H9 (cell line): ENCODE data around the gene RDH13. TPM values are rescaled to one million over a fixed set of nuclear protein-coding genes. Genes with fewer than 3 reads are reported as not detected.

Source experiments
- DNase-seq: peaks from one replicate; pipeline ENCODE4 v3.0.0-alpha.2; 2017
- H2AFZ ChIP-seq: one replicate; pipeline ENCODE4 v1.6.1; 2013; ENCODE audit warnings: mild to moderate bottlenecking, low read length, control low read depth, moderate library complexity
- H2AK5ac ChIP-seq: 2 replicates; pipeline ENCODE4 v1.6.1; 2013; ENCODE audit warnings: low read length, control low read depth, mixed read lengths; ENCODE audit not compliant: insufficient read length
- H2BK120ac ChIP-seq: one replicate; pipeline ENCODE4 v1.6.1; 2013; ENCODE audit warnings: low read depth, mild to moderate bottlenecking, low read length, control low read depth, inconsistent platforms; ENCODE audit not compliant: poor library complexity, severe bottlenecking
- H2BK12ac ChIP-seq: 2 replicates; pipeline ENCODE4 v1.6.1; 2013; ENCODE audit warnings: low read length, control low read depth, mixed read lengths, low read depth; ENCODE audit not compliant: insufficient read length
- H2BK15ac ChIP-seq: 2 replicates; pipeline ENCODE4 v1.6.1; 2013; ENCODE audit warnings: low read depth, low read length, control low read depth
- H2BK20ac ChIP-seq: one replicate; pipeline ENCODE4 v1.6.1; 2013; ENCODE audit warnings: low read depth, mild to moderate bottlenecking, low read length, control low read depth, inconsistent platforms; ENCODE audit not compliant: poor library complexity, severe bottlenecking
- H2BK5ac ChIP-seq: 2 replicates; pipeline ENCODE4 v1.6.1; 2013; ENCODE audit warnings: low read length, control low read depth, mixed read lengths; ENCODE audit not compliant: insufficient read length
- H3K14ac ChIP-seq: 2 replicates; pipeline ENCODE4 v1.6.1; 2013; ENCODE audit warnings: low read length, control low read depth; ENCODE audit not compliant: insufficient read depth
- H3K18ac ChIP-seq: 2 replicates; pipeline ENCODE4 v1.6.1; 2013; ENCODE audit warnings: low read depth, mild to moderate bottlenecking, mixed read lengths, low read length, control low read depth; ENCODE audit not compliant: insufficient read length
- H3K23ac ChIP-seq: 2 replicates; pipeline ENCODE4 v1.6.1; 2013; ENCODE audit warnings: low read length, control low read depth, mixed read lengths, low read depth; ENCODE audit not compliant: insufficient read length
- H3K23me2 ChIP-seq: 2 replicates; pipeline ENCODE4 v1.6.1; 2013; ENCODE audit warnings: low read depth, mild to moderate bottlenecking, mixed read lengths, low read length, control low read depth; ENCODE audit not compliant: insufficient read length, poor library complexity, severe bottlenecking
- H3K27ac ChIP-seq: 2 replicates; pipeline ENCODE4 v1.5.1; 2013; ENCODE audit warnings: low read length, control low read depth, mixed read lengths, low read depth; ENCODE audit not compliant: insufficient read length
- H3K27me3 ChIP-seq: 2 replicates; pipeline ENCODE4 v1.6.1; 2013; ENCODE audit warnings: low read length, control low read depth, inconsistent platforms; ENCODE audit not compliant: insufficient read depth
- H3K4ac ChIP-seq: 2 replicates; pipeline ENCODE4 v1.6.1; 2013; ENCODE audit warnings: low read depth, mild to moderate bottlenecking, control low read depth, inconsistent platforms, low read length, moderate library complexity
- H3K4me1 ChIP-seq: 2 replicates; pipeline ENCODE4 v1.6.1; 2013; ENCODE audit warnings: low read length, control low read depth, inconsistent platforms; ENCODE audit not compliant: insufficient read depth
- H3K4me2 ChIP-seq: 2 replicates; pipeline ENCODE4 v1.6.1; 2013; ENCODE audit warnings: low read length, control low read depth, mixed read lengths; ENCODE audit not compliant: insufficient read length, insufficient read depth
- H3K56ac ChIP-seq: 2 replicates; pipeline ENCODE4 v1.6.1; 2013; ENCODE audit warnings: low read depth, mild to moderate bottlenecking, mixed read lengths, low read length, control low read depth; ENCODE audit not compliant: insufficient read length
- H3K79me1 ChIP-seq: 2 replicates; pipeline ENCODE4 v1.6.1; 2013; ENCODE audit warnings: low read depth, mild to moderate bottlenecking, moderate library complexity, low read length, control low read depth, inconsistent platforms; ENCODE audit not compliant: insufficient read depth, poor library complexity, severe bottlenecking
- H3K79me2 ChIP-seq: 2 replicates; pipeline ENCODE4 v1.6.1; 2013; ENCODE audit warnings: low read length, control low read depth, inconsistent platforms; ENCODE audit not compliant: insufficient read depth
- H3K9ac ChIP-seq: 2 replicates; pipeline ENCODE4 v1.6.1; 2013; ENCODE audit warnings: low read length, control low read depth, mixed read lengths; ENCODE audit not compliant: insufficient read length; ENCODE audit errors: extremely low read depth
- H3K9me3 ChIP-seq: one replicate; pipeline ENCODE4 v1.6.1; 2013; ENCODE audit warnings: low read depth, low read length, inconsistent platforms; ENCODE audit not compliant: control insufficient read depth
- H3T11ph ChIP-seq: one replicate; pipeline ENCODE4 v1.6.1; 2013; ENCODE audit warnings: mild to moderate bottlenecking, low read length, control low read depth, inconsistent platforms
- H4K20me1 ChIP-seq: one replicate; pipeline ENCODE4 v1.6.1; 2013; ENCODE audit not compliant: control insufficient read depth, insufficient read length, insufficient read depth
- H4K5ac ChIP-seq: 2 replicates; pipeline ENCODE4 v1.6.1; 2013; ENCODE audit warnings: low read depth, mild to moderate bottlenecking, mixed read lengths, low read length, control low read depth; ENCODE audit not compliant: insufficient read length
- H4K8ac ChIP-seq: replicated peaks from 2 replicates; pipeline ENCODE4 v1.6.1; 2013; ENCODE audit warnings: low read length, control low read depth, mixed read lengths, low read depth; ENCODE audit not compliant: insufficient read length
- H4K91ac ChIP-seq: 2 replicates; pipeline ENCODE4 v1.6.1; 2013; ENCODE audit warnings: low read depth, mild to moderate bottlenecking, moderate library complexity, mixed read lengths, low read length, control low read depth; ENCODE audit not compliant: insufficient read length
- H3K27ac Mint-ChIP-seq, 3 experiments: 2 replicates in 2 of 3; 3 replicates in 1 of 3; pipeline ENCODE4 v1.8.0; 2020 to 2021; ENCODE audit warnings: mixed read lengths in 3 of 3, mild to moderate bottlenecking in 1 of 3, moderate library complexity in 1 of 3
- H3K27me3 Mint-ChIP-seq: 2 replicates; pipeline ENCODE4 v1.8.0; 2021; ENCODE audit warnings: low read depth, mild to moderate bottlenecking, moderate library complexity, mixed read lengths
- H3K36me3 Mint-ChIP-seq, 3 experiments: 2 replicates in 2 of 3; 3 replicates in 1 of 3; pipeline ENCODE4 v1.8.0; 2020 to 2021; ENCODE audit warnings: low read depth in 3 of 3, mixed read lengths in 3 of 3; ENCODE audit not compliant: insufficient read depth in 1 of 3
- H3K4me1 Mint-ChIP-seq, 2 experiments: 2 replicates each; pipeline ENCODE4 v1.8.0; 2020; ENCODE audit warnings: mixed read lengths in 2 of 2
- H3K4me3 Mint-ChIP-seq, 2 experiments: 2 replicates in 1 of 2; 3 replicates in 1 of 2; pipeline ENCODE4 v1.8.0; 2020 to 2021; ENCODE audit warnings: mild to moderate bottlenecking in 2 of 2, mixed read lengths in 2 of 2, moderate library complexity in 1 of 2
- H3K9me3 Mint-ChIP-seq, 2 experiments: 2 replicates in 1 of 2; 3 replicates in 1 of 2; pipeline ENCODE4 v1.8.0; 2020; ENCODE audit warnings: mild to moderate bottlenecking in 2 of 2, mixed read lengths in 2 of 2, moderate library complexity in 1 of 2
- WGBS: extraction: QIAGEN DNeasy Blood & Tissue Kit; methylation state at CpG from one replicate; pipeline ENCODE4 v1.1.7; 2013; ENCODE audit warnings: missing lambda C conversion rate, low lambda C conversion rate, mixed read lengths; ENCODE audit not compliant: insufficient read length; ENCODE audit errors: extremely low coverage; 5-methylcytosine and 5-hydroxymethylcytosine counted together
- total RNA-seq: library from RNA; stranded (reverse); gene quantifications from 2 replicates; pipeline ENCODE4 v1.2.1, GENCODE V29; 2021
- TF ChIP-seq, protein P1 (sequence below): fragments of 200-600 bp; sonication (generic); conservative IDR thresholded peaks from 3 replicates; pipeline ENCODE4 v1.8.0; 2021; ENCODE audit warnings: antibody characterized with exemption, mild to moderate bottlenecking

Gene RDH13
- total RNA-seq, 1 experiment from 2014 or later, result 21.5 TPM

DNA sequence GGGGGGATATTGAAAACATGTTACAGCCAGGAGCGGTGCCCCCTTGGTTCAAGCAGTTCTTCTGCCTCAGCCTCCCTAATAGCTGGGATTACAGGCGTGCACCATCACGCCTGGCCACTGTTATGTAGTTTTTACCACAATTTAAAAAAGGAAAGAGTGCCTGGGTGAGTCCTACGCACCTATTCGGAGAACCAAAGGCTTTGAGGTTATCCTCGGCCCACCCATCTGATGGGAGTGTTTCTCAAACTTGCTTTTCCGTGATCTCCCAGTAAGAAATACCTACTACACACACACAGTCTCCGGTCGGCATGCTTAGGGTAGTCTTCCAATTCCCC, 20.6 kb downstream of the RDH13 start:
- no peak overlapping the region for H2BK12ac ChIP-seq
- H2AK5ac ChIP-seq, result no peak overlapping the region
- no peak overlapping the region for H3K4me3 Mint-ChIP-seq
- no peak overlapping the region for H2AFZ ChIP-seq
- no peak overlapping the region for H3K9ac ChIP-seq
- H2BK15ac ChIP-seq, result no peak overlapping the region
- no peak for DNase-seq
- no peak overlapping the region for H3K14ac ChIP-seq
- no peaks in the 10 kb centered on the region for H3K27me3 ChIP-seq
- peaks cover 16 to 45% (median 22%) of the 10 kb centered on the region in 3 experiments; a peak in 6 of 7 replicates for H3K36me3 Mint-ChIP-seq
- H3K9me3 Mint-ChIP-seq, result no peaks in the 10 kb centered on the region
- H3K4me1 ChIP-seq, result no peaks in the 10 kb centered on the region
- H3K4me1 Mint-ChIP-seq, result no peaks in the 10 kb centered on the region
- H4K91ac ChIP-seq, result no peak overlapping the region
- no peaks in the 10 kb centered on the region for H3K79me1 ChIP-seq
- no peak overlapping the region for H3K56ac ChIP-seq
- H3K79me2 ChIP-seq, result no peaks in the 10 kb centered on the region
- no peak overlapping the region for H3K27ac ChIP-seq
- H4K5ac ChIP-seq, result no peak overlapping the region
- no peak overlapping the region for H3T11ph ChIP-seq
- H3K27me3 Mint-ChIP-seq, result no peaks in the 10 kb centered on the region
- TF ChIP-seq, protein P1, sequence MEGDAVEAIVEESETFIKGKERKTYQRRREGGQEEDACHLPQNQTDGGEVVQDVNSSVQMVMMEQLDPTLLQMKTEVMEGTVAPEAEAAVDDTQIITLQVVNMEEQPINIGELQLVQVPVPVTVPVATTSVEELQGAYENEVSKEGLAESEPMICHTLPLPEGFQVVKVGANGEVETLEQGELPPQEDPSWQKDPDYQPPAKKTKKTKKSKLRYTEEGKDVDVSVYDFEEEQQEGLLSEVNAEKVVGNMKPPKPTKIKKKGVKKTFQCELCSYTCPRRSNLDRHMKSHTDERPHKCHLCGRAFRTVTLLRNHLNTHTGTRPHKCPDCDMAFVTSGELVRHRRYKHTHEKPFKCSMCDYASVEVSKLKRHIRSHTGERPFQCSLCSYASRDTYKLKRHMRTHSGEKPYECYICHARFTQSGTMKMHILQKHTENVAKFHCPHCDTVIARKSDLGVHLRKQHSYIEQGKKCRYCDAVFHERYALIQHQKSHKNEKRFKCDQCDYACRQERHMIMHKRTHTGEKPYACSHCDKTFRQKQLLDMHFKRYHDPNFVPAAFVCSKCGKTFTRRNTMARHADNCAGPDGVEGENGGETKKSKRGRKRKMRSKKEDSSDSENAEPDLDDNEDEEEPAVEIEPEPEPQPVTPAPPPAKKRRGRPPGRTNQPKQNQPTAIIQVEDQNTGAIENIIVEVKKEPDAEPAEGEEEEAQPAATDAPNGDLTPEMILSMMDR, result no peak
- H3K4me2 ChIP-seq, result no peak overlapping the region
- WGBS, result no CpG with 5 or more reads among the region's 9 CpGs
- no peak overlapping the region for H2BK120ac ChIP-seq
- no peaks in the 10 kb centered on the region for H3K23me2 ChIP-seq
- no peak overlapping the region for H3K4ac ChIP-seq
- H3K18ac ChIP-seq, result no peak overlapping the region
- H2BK5ac ChIP-seq, result no peak overlapping the region
- no peak overlapping the region; a peak in 3 of 7 replicates for H3K27ac Mint-ChIP-seq
- H2BK20ac ChIP-seq, result no peak overlapping the region
- H4K8ac ChIP-seq, result no peak overlapping the region
- H3K23ac ChIP-seq, result no peak overlapping the region
- no peaks in the 10 kb centered on the region for H3K9me3 ChIP-seq
- H4K20me1 ChIP-seq, result no peaks in the 10 kb centered on the region
